ENCODE results near the gene LRRN2.

GRCh38 chr1:204651843-204652421 lies 33.6 kb downstream of the LRRN2 start:
- TF ChIP-seq CTCF (conservative IDR thresholded peaks at IDR 0.05; ENCODE audit: low read depth in 2 of 2) (no peak), REST (IDR thresholded peaks at IDR 0.05; ENCODE audit: unreplicated experiment) (no peak), POLR2AphosphoS5 (IDR thresholded peaks at IDR 0.05; ENCODE audit: low read depth) (no peak)

Measured in GM23338 (cell line).